Measurements from ENCODE around the gene SMAGP. TPM values are rescaled to one million over a fixed set of nuclear protein-coding genes. Genes with fewer than 3 reads are reported as not detected.

The SMAGP gene
- total and polyA plus RNA-seq, 2 of the 13 experiments (the other 11 are each of a cell fraction or from before 2014, with no cell fraction given): 9.2 TPM

DNA sequence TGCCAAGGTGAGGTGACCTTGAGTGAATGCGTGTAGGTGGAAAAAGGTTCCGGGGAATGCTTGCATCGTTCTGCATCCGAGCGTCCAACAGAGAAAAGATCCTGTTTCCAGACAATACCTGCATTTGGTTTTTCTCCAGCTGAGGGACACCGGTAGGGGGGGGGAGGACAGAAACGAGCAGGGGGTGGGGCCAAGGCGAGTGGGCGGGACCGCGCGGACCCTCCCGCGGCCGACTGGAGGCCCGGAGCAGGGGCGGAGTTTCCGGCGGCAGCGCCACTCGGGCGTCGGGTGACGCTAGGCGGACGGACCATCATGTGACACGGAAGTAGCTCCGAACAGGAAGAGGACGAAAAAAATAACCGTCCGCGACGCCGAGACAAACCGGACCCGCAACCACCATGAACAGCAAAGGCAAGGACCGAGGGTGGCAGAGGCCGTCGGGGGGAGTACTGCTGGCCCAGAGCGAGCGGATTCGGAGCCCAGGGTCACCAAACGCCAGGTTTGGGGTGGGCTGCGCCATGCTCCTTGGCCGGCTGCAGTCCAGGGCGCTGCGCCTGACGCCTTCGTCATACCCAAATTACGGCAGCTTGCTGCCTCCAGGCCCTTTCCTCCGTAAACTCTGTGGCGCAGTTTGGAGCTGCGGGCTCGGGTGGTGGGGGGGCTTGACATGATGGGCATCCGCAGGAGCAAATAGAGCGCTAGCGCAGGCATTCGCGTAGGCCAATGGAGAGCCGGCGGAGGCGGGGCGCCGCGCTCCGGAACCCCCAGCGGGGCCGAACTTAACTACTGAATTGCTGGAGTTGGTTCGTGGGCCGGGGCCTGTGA lies 31.5 kb downstream of the SMAGP start, which contains the start of gene DAZAP2 (continued):
- TF ChIP-seq, protein P1, sequence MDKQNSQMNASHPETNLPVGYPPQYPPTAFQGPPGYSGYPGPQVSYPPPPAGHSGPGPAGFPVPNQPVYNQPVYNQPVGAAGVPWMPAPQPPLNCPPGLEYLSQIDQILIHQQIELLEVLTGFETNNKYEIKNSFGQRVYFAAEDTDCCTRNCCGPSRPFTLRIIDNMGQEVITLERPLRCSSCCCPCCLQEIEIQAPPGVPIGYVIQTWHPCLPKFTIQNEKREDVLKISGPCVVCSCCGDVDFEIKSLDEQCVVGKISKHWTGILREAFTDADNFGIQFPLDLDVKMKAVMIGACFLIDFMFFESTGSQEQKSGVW (CRISPR knock-in tag; IDR thresholded peaks at IDR 0.05; ENCODE audit: borderline replicate concordance): no peak
- TF ChIP-seq, protein P2, sequence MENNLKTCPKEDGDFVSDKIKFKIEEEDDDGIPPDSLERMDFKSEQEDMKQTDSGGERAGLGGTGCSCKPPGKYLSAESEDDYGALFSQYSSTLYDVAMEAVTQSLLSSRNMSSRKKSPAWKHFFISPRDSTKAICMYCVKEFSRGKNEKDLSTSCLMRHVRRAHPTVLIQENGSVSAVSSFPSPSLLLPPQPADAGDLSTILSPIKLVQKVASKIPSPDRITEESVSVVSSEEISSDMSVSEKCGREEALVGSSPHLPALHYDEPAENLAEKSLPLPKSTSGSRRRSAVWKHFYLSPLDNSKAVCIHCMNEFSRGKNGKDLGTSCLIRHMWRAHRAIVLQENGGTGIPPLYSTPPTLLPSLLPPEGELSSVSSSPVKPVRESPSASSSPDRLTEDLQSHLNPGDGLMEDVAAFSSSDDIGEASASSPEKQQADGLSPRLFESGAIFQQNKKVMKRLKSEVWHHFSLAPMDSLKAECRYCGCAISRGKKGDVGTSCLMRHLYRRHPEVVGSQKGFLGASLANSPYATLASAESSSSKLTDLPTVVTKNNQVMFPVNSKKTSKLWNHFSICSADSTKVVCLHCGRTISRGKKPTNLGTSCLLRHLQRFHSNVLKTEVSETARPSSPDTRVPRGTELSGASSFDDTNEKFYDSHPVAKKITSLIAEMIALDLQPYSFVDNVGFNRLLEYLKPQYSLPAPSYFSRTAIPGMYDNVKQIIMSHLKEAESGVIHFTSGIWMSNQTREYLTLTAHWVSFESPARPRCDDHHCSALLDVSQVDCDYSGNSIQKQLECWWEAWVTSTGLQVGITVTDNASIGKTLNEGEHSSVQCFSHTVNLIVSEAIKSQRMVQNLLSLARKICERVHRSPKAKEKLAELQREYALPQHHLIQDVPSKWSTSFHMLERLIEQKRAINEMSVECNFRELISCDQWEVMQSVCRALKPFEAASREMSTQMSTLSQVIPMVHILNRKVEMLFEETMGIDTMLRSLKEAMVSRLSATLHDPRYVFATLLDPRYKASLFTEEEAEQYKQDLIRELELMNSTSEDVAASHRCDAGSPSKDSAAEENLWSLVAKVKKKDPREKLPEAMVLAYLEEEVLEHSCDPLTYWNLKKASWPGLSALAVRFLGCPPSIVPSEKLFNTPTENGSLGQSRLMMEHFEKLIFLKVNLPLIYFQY (CRISPR knock-in tag; IDR thresholded peaks at IDR 0.05; ENCODE audit: borderline replicate concordance): 0 out of 2 replicates have a peak, but pooled peaks have one; percentile 32
- TF ChIP-seq, protein P3, sequence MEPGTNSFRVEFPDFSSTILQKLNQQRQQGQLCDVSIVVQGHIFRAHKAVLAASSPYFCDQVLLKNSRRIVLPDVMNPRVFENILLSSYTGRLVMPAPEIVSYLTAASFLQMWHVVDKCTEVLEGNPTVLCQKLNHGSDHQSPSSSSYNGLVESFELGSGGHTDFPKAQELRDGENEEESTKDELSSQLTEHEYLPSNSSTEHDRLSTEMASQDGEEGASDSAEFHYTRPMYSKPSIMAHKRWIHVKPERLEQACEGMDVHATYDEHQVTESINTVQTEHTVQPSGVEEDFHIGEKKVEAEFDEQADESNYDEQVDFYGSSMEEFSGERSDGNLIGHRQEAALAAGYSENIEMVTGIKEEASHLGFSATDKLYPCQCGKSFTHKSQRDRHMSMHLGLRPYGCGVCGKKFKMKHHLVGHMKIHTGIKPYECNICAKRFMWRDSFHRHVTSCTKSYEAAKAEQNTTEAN (CRISPR knock-in tag; conservative IDR thresholded peaks at IDR 0.05): peak; percentile 60; the same call in 1 of the 2 replicates
- peak; percentile 88 for TF ChIP-seq PHF20 (CRISPR knock-in tag; IDR thresholded peaks at IDR 0.05)
- no peak for TF ChIP-seq ZFYVE20 (CRISPR knock-in tag; IDR thresholded peaks at IDR 0.05; ENCODE audit: borderline replicate concordance, low read depth)
- peak; percentile 66; the same call in 1 of the 2 replicates for TF ChIP-seq ZNF256 (CRISPR knock-in tag; conservative IDR thresholded peaks at IDR 0.05)
- no peak for TF ChIP-seq ZBTB7B (CRISPR knock-in tag; IDR thresholded peaks at IDR 0.05)
- peak; percentile 42; the same call in 1 of the 2 replicates for TF ChIP-seq ETV5 (CRISPR knock-in tag; IDR thresholded peaks at IDR 0.05; ENCODE audit: borderline replicate concordance)
- TF ChIP-seq U2AF1 (optimal IDR thresholded peaks at IDR 0.05; ENCODE audit: low read depth, low read length): peak; percentile 56
- peak; percentile 90 for TF ChIP-seq YEATS4 (CRISPR knock-in tag; IDR thresholded peaks at IDR 0.05; ENCODE audit: borderline replicate concordance)
- TF ChIP-seq, protein P4, sequence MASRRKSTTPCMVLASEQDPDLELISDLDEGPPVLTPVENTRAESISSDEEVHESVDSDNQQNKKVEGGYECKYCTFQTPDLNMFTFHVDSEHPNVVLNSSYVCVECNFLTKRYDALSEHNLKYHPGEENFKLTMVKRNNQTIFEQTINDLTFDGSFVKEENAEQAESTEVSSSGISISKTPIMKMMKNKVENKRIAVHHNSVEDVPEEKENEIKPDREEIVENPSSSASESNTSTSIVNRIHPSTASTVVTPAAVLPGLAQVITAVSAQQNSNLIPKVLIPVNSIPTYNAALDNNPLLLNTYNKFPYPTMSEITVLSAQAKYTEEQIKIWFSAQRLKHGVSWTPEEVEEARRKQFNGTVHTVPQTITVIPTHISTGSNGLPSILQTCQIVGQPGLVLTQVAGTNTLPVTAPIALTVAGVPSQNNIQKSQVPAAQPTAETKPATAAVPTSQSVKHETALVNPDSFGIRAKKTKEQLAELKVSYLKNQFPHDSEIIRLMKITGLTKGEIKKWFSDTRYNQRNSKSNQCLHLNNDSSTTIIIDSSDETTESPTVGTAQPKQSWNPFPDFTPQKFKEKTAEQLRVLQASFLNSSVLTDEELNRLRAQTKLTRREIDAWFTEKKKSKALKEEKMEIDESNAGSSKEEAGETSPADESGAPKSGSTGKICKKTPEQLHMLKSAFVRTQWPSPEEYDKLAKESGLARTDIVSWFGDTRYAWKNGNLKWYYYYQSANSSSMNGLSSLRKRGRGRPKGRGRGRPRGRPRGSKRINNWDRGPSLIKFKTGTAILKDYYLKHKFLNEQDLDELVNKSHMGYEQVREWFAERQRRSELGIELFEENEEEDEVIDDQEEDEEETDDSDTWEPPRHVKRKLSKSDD (CRISPR knock-in tag; IDR thresholded peaks at IDR 0.05; ENCODE audit: low read depth): no peak
- TF ChIP-seq ZNF430 (CRISPR knock-in tag; IDR thresholded peaks at IDR 0.05): peak; percentile 83
- TF ChIP-seq BRCA1 (CRISPR knock-in tag; IDR thresholded peaks at IDR 0.05): no peak
- TF ChIP-seq, protein P5, sequence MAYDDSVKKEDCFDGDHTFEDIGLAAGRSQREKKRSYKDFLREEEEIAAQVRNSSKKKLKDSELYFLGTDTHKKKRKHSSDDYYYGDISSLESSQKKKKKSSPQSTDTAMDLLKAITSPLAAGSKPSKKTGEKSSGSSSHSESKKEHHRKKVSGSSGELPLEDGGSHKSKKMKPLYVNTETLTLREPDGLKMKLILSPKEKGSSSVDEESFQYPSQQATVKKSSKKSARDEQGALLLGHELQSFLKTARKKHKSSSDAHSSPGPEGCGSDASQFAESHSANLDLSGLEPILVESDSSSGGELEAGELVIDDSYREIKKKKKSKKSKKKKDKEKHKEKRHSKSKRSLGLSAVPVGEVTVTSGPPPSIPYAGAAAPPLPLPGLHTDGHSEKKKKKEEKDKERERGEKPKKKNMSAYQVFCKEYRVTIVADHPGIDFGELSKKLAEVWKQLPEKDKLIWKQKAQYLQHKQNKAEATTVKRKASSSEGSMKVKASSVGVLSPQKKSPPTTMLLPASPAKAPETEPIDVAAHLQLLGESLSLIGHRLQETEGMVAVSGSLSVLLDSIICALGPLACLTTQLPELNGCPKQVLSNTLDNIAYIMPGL (CRISPR knock-in tag; IDR thresholded peaks at IDR 0.05; ENCODE audit: borderline replicate concordance in 1 of 2, low read depth in 1 of 2): peak; percentile 59 to 80; a peak in 2 of 4 replicates
- peak; percentile 61; the same call in 1 of the 2 replicates for TF ChIP-seq NR2C2 (CRISPR knock-in tag; IDR thresholded peaks at IDR 0.05; ENCODE audit: borderline replicate concordance)
- no peak for TF ChIP-seq EZH2 (conservative IDR thresholded peaks at IDR 0.05; ENCODE audit: low read depth, low read length)
- peak; percentile 94 for TF ChIP-seq KAT8 (CRISPR knock-in tag; IDR thresholded peaks at IDR 0.05)

Measured in HepG2 (cell line).